Chondrocyte (in vitro differentiated cells): ENCODE measurements around the gene SHCBP1. TPM values are rescaled to one million over a fixed set of nuclear protein-coding genes. Genes with fewer than 3 reads are reported as not detected.
"Not testable (repeated sequence)": the region's sequence is repeated elsewhere in the genome, so short reads cannot be mapped to it uniquely, and the experiment has no call there.

Source experiments
- DNase-seq: peaks from one replicate; pipeline ENCODE4 v3.0.0; 2021; ENCODE audit warnings: mixed read lengths, low spot score
- H3K27ac Mint-ChIP-seq: one replicate; pipeline ENCODE4 v1.8.0; 2021; ENCODE audit warnings: mild to moderate bottlenecking, moderate library complexity, mixed read lengths; ENCODE audit not compliant: unreplicated experiment
- H3K27me3 Mint-ChIP-seq: 2 replicates; pipeline ENCODE4 v1.8.0; 2021; ENCODE audit warnings: low read depth, mixed read lengths
- H3K36me3 Mint-ChIP-seq: 2 replicates; pipeline ENCODE4 v1.8.0; 2021; ENCODE audit warnings: low read depth, mixed read lengths
- H3K4me1 Mint-ChIP-seq: 2 replicates; pipeline ENCODE4 v1.8.0; 2021; ENCODE audit warnings: low read depth, mild to moderate bottlenecking, mixed read lengths
- H3K4me3 Mint-ChIP-seq: one replicate; pipeline ENCODE4 v1.8.0; 2021; ENCODE audit warnings: mild to moderate bottlenecking, moderate library complexity, mixed read lengths; ENCODE audit not compliant: unreplicated experiment
- H3K9me3 Mint-ChIP-seq: 2 replicates; pipeline ENCODE4 v1.8.0; 2021; ENCODE audit warnings: low read depth, mixed read lengths
- total RNA-seq: library from RNA; stranded (reverse); gene quantifications from 3 replicates; pipeline ENCODE4 v1.2.1, GENCODE V29; 2021
- TF ChIP-seq, protein P1 (sequence below): fragments of 200-600 bp; sonication (generic); IDR thresholded peaks from 2 replicates; pipeline ENCODE4 v1.5.0; 2021; ENCODE audit warnings: antibody characterized with exemption, mild to moderate bottlenecking, moderate library complexity

The SHCBP1 gene
- total RNA-seq, 1 donor from 2014 or later, result 6.4 TPM

- peaks cover 10% of the 10 kb centered on the region for H3K4me1 Mint-ChIP-seq
- H3K4me3 Mint-ChIP-seq, result no peak overlapping the region
Measured at GRCh38 chr16:46558018-46558417, 63.2 kb downstream of the SHCBP1 start.

DNA sequence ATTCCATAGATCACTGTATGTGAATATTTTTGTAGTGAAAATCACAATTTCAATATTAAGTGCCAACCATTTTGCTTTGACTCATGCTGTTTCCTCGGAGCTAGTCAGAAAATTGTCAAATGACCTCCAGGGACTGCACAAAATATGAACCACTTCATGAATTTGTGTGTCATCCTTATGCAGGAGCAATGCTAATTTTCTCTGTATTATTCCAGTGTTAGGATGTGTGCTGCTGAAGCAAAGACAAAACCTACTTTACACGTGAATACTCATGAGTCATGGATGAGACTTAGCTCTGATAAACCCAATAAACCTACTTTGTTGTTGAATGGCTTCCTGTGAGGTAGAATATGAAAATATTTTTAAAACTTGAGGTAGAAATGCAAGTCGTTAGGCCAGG, 65.2 kb downstream of the SHCBP1 start:
- H3K36me3 Mint-ChIP-seq, result no peaks in the 10 kb centered on the region
- peaks cover 3% of the 10 kb centered on the region for H3K27me3 Mint-ChIP-seq
- no peaks in the 10 kb centered on the region for H3K9me3 Mint-ChIP-seq
- no peak overlapping the region for H3K4me3 Mint-ChIP-seq
- H3K27ac Mint-ChIP-seq, result no peak overlapping the region
- TF ChIP-seq, protein P1, sequence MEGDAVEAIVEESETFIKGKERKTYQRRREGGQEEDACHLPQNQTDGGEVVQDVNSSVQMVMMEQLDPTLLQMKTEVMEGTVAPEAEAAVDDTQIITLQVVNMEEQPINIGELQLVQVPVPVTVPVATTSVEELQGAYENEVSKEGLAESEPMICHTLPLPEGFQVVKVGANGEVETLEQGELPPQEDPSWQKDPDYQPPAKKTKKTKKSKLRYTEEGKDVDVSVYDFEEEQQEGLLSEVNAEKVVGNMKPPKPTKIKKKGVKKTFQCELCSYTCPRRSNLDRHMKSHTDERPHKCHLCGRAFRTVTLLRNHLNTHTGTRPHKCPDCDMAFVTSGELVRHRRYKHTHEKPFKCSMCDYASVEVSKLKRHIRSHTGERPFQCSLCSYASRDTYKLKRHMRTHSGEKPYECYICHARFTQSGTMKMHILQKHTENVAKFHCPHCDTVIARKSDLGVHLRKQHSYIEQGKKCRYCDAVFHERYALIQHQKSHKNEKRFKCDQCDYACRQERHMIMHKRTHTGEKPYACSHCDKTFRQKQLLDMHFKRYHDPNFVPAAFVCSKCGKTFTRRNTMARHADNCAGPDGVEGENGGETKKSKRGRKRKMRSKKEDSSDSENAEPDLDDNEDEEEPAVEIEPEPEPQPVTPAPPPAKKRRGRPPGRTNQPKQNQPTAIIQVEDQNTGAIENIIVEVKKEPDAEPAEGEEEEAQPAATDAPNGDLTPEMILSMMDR, result no peak
- H3K4me1 Mint-ChIP-seq, result peaks cover 10% of the 10 kb centered on the region
- no peak for DNase-seq

More at GRCh38 chr16:46558018-46558417, 63.2 kb downstream of the SHCBP1 start:
- H3K27me3 Mint-ChIP-seq, result peaks cover 13% of the 10 kb centered on the region
- H3K27ac Mint-ChIP-seq, result no peak overlapping the region
- no peaks in the 10 kb centered on the region for H3K9me3 Mint-ChIP-seq
- H3K36me3 Mint-ChIP-seq, result no peaks in the 10 kb centered on the region
- no peak for DNase-seq
- TF ChIP-seq, protein P1, result no peak

DNA sequence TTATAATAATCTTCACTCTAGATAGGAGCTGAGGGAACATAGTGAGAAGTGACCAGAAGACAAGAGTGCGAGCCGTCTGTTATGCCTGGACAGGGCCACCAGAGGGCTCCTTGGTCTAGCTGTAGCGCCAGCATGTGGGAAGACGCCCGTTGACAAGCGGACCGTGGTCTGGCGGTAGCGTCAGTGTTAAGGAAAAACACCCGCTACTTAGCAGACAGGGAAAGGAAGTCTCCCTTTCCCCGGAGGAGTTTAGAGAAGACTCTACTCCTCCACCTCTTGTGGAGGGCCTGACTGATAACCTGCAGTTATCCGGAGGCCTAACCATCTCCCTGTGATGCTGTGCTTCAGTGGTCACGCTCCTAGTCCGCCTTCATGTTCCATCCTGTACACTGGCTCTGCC, 66.7 kb downstream of the SHCBP1 start:
- DNase-seq, H3K27ac Mint-ChIP-seq, H3K36me3 Mint-ChIP-seq, H3K9me3 Mint-ChIP-seq, H3K4me1 Mint-ChIP-seq: not testable (repeated sequence)
- Mint-ChIP-seq H3K27me3 (peaks cover 14% of the 10 kb centered on the region), H3K4me3 (peak overlapping the region; percentile 39)
- TF ChIP-seq, protein P1, result peak; percentile 93

DNA sequence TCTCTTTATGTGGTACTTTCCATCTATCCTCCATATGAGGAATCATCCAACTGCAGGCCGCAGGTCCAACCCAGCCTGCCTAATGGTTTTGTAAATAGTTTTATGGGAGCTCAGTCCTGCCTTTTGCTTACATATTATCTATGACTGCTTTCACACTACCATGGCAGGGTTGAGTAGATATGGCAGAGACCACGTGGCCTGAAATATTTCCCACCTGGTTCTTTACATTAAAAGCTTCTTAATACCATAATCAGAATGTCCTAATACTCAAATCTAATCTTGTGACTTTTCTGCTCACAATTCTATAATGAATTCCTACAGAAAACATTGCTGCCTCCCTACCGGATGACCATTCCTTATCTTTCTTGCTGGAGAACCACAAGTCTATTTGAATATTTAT, 71.7 kb downstream of the SHCBP1 start:
- no peak for DNase-seq
- Mint-ChIP-seq H3K4me3 (no peak overlapping the region), H3K36me3 (no peaks in the 10 kb centered on the region), H3K4me1 (peaks cover under 1% of the 10 kb centered on the region), H3K27me3 (peaks cover 28% of the 10 kb centered on the region), H3K9me3 (no peaks in the 10 kb centered on the region), H3K27ac (no peak overlapping the region)
- TF ChIP-seq, protein P1, result no peak

Other genes starting within 250 kb of the SHCBP1 start
- 105 to 115 TPM (median 112 TPM) in 3 replicates for gene VPS35, start 67.8 kb upstream of the SHCBP1 start, total RNA-seq
- gene ORC6, start 68.3 kb upstream of the SHCBP1 start, total RNA-seq, result 6.3 to 12.4 TPM (median 6.7 TPM) in 3 replicates
- gene MYLK3, start 127.0 kb upstream of the SHCBP1 start, total RNA-seq, result 0.05 to 0.65 TPM (median 0.32 TPM) in 3 replicates
- gene C16orf87, start 209.8 kb upstream of the SHCBP1 start, total RNA-seq, result 15.3 to 19.1 TPM (median 17.7 TPM) in 3 replicates